H1 (cell line): ENCODE results near the gene CENPP.

Source experiments
- BACH1 ChIP-seq: IDR thresholded peaks from 2 replicates; pipeline ENCODE4 v1.6.1; 2012; ENCODE audit warnings: low read length, improper control_type of control experiment
- CBX8 ChIP-seq: fragments of 300-800, 300-1000 bp; sonication (generic); IDR thresholded peaks from 2 replicates; pipeline ENCODE4 v1.7.1; 2016; ENCODE audit warnings: low read depth, low read length, borderline replicate concordance
- CTCF ChIP-seq, 3 experiments: IDR thresholded peaks; 1 replicate in 2 of 3; 2 replicates in 1 of 3; pipeline versions ENCODE4 v1.5.1 to v1.6.1; 2011; ENCODE audit warnings: low read length in 3 of 3, mild to moderate bottlenecking in 3 of 3, inconsistent platforms in 2 of 3, low read depth in 1 of 3, moderate library complexity in 1 of 3; ENCODE audit not compliant: insufficient read depth in 1 of 3; ENCODE audit errors: control extremely low read depth in 1 of 3
- EP300 ChIP-seq, 2 experiments: IDR thresholded peaks; 1 replicate in 1 of 2; 2 replicates in 1 of 2; pipeline ENCODE4 v1.6.1; 2011 to 2012; ENCODE audit warnings: low read depth in 2 of 2, low read length in 2 of 2, mild to moderate bottlenecking in 2 of 2, borderline replicate concordance in 1 of 2, inconsistent platforms in 1 of 2, moderate library complexity in 1 of 2
- KDM1A ChIP-seq: fragments of 200-600, 300-600 bp; sonication (generic); IDR thresholded peaks from 2 replicates; pipeline ENCODE4 v1.7.1; 2016; ENCODE audit warnings: mild to moderate bottlenecking, low read length, borderline replicate concordance
- POLR2A ChIP-seq, 2 experiments: IDR thresholded peaks; 1 replicate in 1 of 2; 2 replicates in 1 of 2; pipeline ENCODE4 v1.6.1; 2011; ENCODE audit warnings: low read depth in 2 of 2, low read length in 2 of 2, mild to moderate bottlenecking in 2 of 2; ENCODE audit errors: control extremely low read depth in 1 of 2
- POLR2AphosphoS5 ChIP-seq: IDR thresholded peaks from 2 replicates; pipeline ENCODE4 v1.6.1; 2011; ENCODE audit warnings: low read depth, low read length
- RAD21 ChIP-seq, 2 experiments: IDR thresholded peaks in 1 of 2; conservative IDR thresholded peaks in 1 of 2; 2 replicates each; pipeline ENCODE4 v1.6.1; 2011; ENCODE audit warnings: low read depth in 2 of 2, low read length in 2 of 2, improper control_type of control experiment in 1 of 2, inconsistent platforms in 1 of 2, mild to moderate bottlenecking in 1 of 2, moderate library complexity in 1 of 2
- TAF1 ChIP-seq: IDR thresholded peaks from 2 replicates; pipeline ENCODE4 v1.6.1; 2011; ENCODE audit warnings: mild to moderate bottlenecking, low read depth, low read length
- TEAD4 ChIP-seq: IDR thresholded peaks from 2 replicates; pipeline ENCODE4 v1.6.1; 2012; ENCODE audit warnings: low read depth, low read length, inconsistent platforms, mixed read lengths

GRCh38 chr9:92666236-92666635 is 340.5 kb downstream of the CENPP start:
- TF ChIP-seq RAD21 (IDR thresholded peaks at IDR 0.05 in 1 of 2, conservative IDR thresholded peaks at IDR 0.05 in 1 of 2; ENCODE audit: low read depth in 2 of 2, low read length in 2 of 2) (no peak), CBX8 (no peak), POLR2AphosphoS5 (no peak), BACH1 (no peak), KDM1A (no peak), EP300 (IDR thresholded peaks at IDR 0.05; ENCODE audit: borderline replicate concordance in 1 of 2, low read depth in 2 of 2, low read length in 2 of 2) (no peak), CTCF (IDR thresholded peaks at IDR 0.05; ENCODE audit: control extremely low read depth in 1 of 3, insufficient read depth in 1 of 3, low read depth in 1 of 3, low read length in 3 of 3) (no peak), TEAD4 (no peak), POLR2A (IDR thresholded peaks at IDR 0.05; ENCODE audit: control extremely low read depth in 1 of 2, low read depth in 2 of 2, low read length in 2 of 2) (no peak), TAF1 (no peak)
